IMR-90 (cell line): ENCODE data around the gene SLC2A2. TPM values are rescaled to one million over a fixed set of nuclear protein-coding genes. Genes with fewer than 3 reads are reported as not detected.

Experiments
- ATAC-seq: fragments of 200-7000 bp; cut with Tn5 transposase; 2 replicates; pipeline ENCODE4 v1.9.1; 2020; ENCODE audit warnings: low read depth, mild to moderate bottlenecking, moderate library complexity
- BruUV-seq: library from RNA; stranded (reverse); fragments of 400-500 nt; replicated peaks from 2 replicates; lab custom pipeline; 2021; lab: Mats Ljungman, UMichigan
- CTCF ChIA-PET: fragments of 300-600 bp; formaldehyde crosslinking; extraction: SDS; loops from one replicate; lab custom pipeline; 2021; ENCODE audit warnings: antibody characterized with exemption; lab: Yijun Ruan, JAX
- POLR2A ChIA-PET: fragments of 300-600 bp; sonication (Branson Sonifier 250); formaldehyde crosslinking; loops from one replicate; lab custom pipeline; 2022; ENCODE audit warnings: antibody characterized with exemption; ENCODE audit not compliant: unreplicated experiment; lab: Charles Lee
- DNase-seq: peaks from one replicate; pipeline ENCODE4 v3.0.0; 2013
- H2AFZ ChIP-seq: replicated peaks from 2 replicates; pipeline ENCODE3; 2013; ENCODE audit warnings: low read length, mild to moderate bottlenecking; ENCODE audit not compliant: poor library complexity
- H2AK5ac ChIP-seq: 2 replicates; pipeline ENCODE4 v1.6.1; 2013; ENCODE audit warnings: low read depth, low read length, inconsistent platforms
- H2AK9ac ChIP-seq: replicated peaks from 2 replicates; pipeline ENCODE3; 2013; ENCODE audit warnings: mild to moderate bottlenecking, low read depth, low read length, moderate library complexity; ENCODE audit not compliant: poor library complexity
- H2BK120ac ChIP-seq: 2 replicates; pipeline ENCODE4 v1.6.1; 2013; ENCODE audit warnings: low read depth, low read length, inconsistent platforms
- H2BK15ac ChIP-seq: 3 replicates; pipeline ENCODE4 v1.6.1; 2013; ENCODE audit warnings: low read depth, low read length, inconsistent platforms
- H2BK20ac ChIP-seq: 2 replicates; pipeline ENCODE4 v1.6.1; 2013; ENCODE audit warnings: low read depth, mild to moderate bottlenecking, inconsistent platforms, low read length, moderate library complexity
- H2BK5ac ChIP-seq: 2 replicates; pipeline ENCODE4 v1.6.1; 2013; ENCODE audit warnings: mild to moderate bottlenecking, low read depth, low read length, inconsistent platforms; ENCODE audit not compliant: poor library complexity, severe bottlenecking
- H3K14ac ChIP-seq: replicated peaks from 2 replicates; pipeline ENCODE4 v1.6.1; 2013; ENCODE audit warnings: low read depth, low read length, inconsistent platforms
- H3K18ac ChIP-seq: 2 replicates; pipeline ENCODE4 v1.6.1; 2013; ENCODE audit warnings: low read depth, low read length, control low read depth
- H3K23ac ChIP-seq: 2 replicates; pipeline ENCODE4 v1.6.1; 2013; ENCODE audit warnings: low read depth, low read length, inconsistent platforms
- H3K27ac ChIP-seq: 2 replicates; pipeline ENCODE4 v1.5.1; 2013; ENCODE audit warnings: mild to moderate bottlenecking, control low read depth, low read length; ENCODE audit not compliant: insufficient read depth
- H3K27me3 ChIP-seq: 2 replicates; pipeline ENCODE4 v1.6.1; 2013; ENCODE audit warnings: low read length; ENCODE audit not compliant: control insufficient read depth, insufficient read depth
- H3K36me3 ChIP-seq: 2 replicates; pipeline ENCODE4 v1.6.1; 2013; ENCODE audit warnings: low read length, mixed read lengths; ENCODE audit not compliant: control insufficient read depth, insufficient read depth
- H3K4ac ChIP-seq: 2 replicates; pipeline ENCODE4 v1.6.1; 2013; ENCODE audit warnings: low read depth, low read length, inconsistent platforms
- H3K4me1 ChIP-seq: 2 replicates; pipeline ENCODE4 v1.6.1; 2013; ENCODE audit warnings: low read length, mixed read lengths; ENCODE audit not compliant: control insufficient read depth, insufficient read depth
- H3K4me2 ChIP-seq: 2 replicates; pipeline ENCODE4 v1.6.1; 2013; ENCODE audit warnings: low read depth, mild to moderate bottlenecking, control low read depth, low read length, moderate library complexity
- H3K4me3 ChIP-seq: 2 replicates; pipeline ENCODE4 v1.5.1; 2013; ENCODE audit warnings: low read depth, mild to moderate bottlenecking, control low read depth, low read length, moderate library complexity; ENCODE audit not compliant: insufficient read depth
- H3K56ac ChIP-seq: 2 replicates; pipeline ENCODE4 v1.6.1; 2013; ENCODE audit warnings: low read length, inconsistent platforms; ENCODE audit not compliant: insufficient read depth; ENCODE audit errors: extremely low read depth
- H3K79me1 ChIP-seq, 2 experiments: 2 replicates each; pipeline ENCODE4 v1.6.1; 2013; ENCODE audit warnings: low read length in 2 of 2, inconsistent platforms in 1 of 2, low read depth in 1 of 2
- H3K9ac ChIP-seq: 2 replicates; pipeline ENCODE4 v1.6.1; 2013; ENCODE audit warnings: low read depth, low read length, control low read depth
- H3K9me1 ChIP-seq: 2 replicates; pipeline ENCODE4 v1.6.1; 2013; ENCODE audit warnings: low read length, inconsistent platforms; ENCODE audit not compliant: insufficient read depth
- H3K9me3 ChIP-seq: 2 replicates; pipeline ENCODE4 v1.6.1; 2013; ENCODE audit warnings: low read length; ENCODE audit not compliant: control insufficient read depth, insufficient read depth
- H4K20me1 ChIP-seq: 2 replicates; pipeline ENCODE4 v1.6.1; 2013; ENCODE audit warnings: low read length, inconsistent platforms; ENCODE audit not compliant: insufficient read depth
- H4K5ac ChIP-seq: 2 replicates; pipeline ENCODE4 v1.6.1; 2013; ENCODE audit warnings: mild to moderate bottlenecking, low read depth, low read length, control low read depth
- H4K8ac ChIP-seq, 2 experiments: 2 replicates each; pipeline ENCODE4 v1.6.1; 2013; ENCODE audit warnings: low read depth in 2 of 2, low read length in 2 of 2, control low read depth in 1 of 2, inconsistent platforms in 1 of 2
- H4K91ac ChIP-seq: 2 replicates; pipeline ENCODE4 v1.6.1; 2013; ENCODE audit warnings: low read depth, low read length, inconsistent platforms; ENCODE audit not compliant: insufficient read depth
- MAFK ChIP-seq: IDR thresholded peaks from 2 replicates; pipeline ENCODE4 v1.6.1; 2012; ENCODE audit warnings: low read depth, low read length, improper control_type of control experiment
- MAZ ChIP-seq: IDR thresholded peaks from 2 replicates; pipeline ENCODE4 v1.6.1; 2012; ENCODE audit warnings: low read depth, mild to moderate bottlenecking, low read length, improper control_type of control experiment, moderate library complexity, borderline replicate concordance
- NFE2L2 ChIP-seq: fragments of 150-350 bp; IDR thresholded peaks from 2 replicates; pipeline ENCODE4 v1.6.1; 2016; ENCODE audit warnings: low read depth, mild to moderate bottlenecking, low read length
- POLR2A ChIP-seq: IDR thresholded peaks from 2 replicates; pipeline ENCODE4 v1.6.1; 2012; ENCODE audit warnings: mild to moderate bottlenecking, low read depth, low read length
- WGBS, 2 experiments: methylation state at CpG; one replicate each; pipeline versions ENCODE4 v1.1.5 to v1.1.7; 2013; ENCODE audit warnings: missing lambda C conversion rate in 2 of 2; ENCODE audit not compliant: insufficient read length in 1 of 2; ENCODE audit errors: extremely low coverage in 2 of 2; 5-methylcytosine and 5-hydroxymethylcytosine counted together
- dilution Hi-C: fragments of 300-500 bp; cut with HindIII; formaldehyde crosslinking; loops from one replicate; pipeline ENCODE4 v1.14.3; 2018; ENCODE audit warnings: low sequenced_read_pairs; ENCODE audit not compliant: unreplicated experiment
- in situ Hi-C: fragments of 300-500 bp; cut with MboI; formaldehyde crosslinking; loops from 3 replicates; pipeline ENCODE4 v1.14.3; 2019; ENCODE audit warnings: low sequenced_read_pairs, inconsistent platforms, mixed read lengths
- intact Hi-C: fragments of 100-400 bp; cut with micrococcal nuclease; formaldehyde crosslinking; loops from 2 replicates; pipeline ENCODE4 v1.10.0; 2022
- polyA plus RNA-seq, 3 experiments: library from polyadenylated mRNA; depleted of rRNA; stranded (reverse); fragments of >200 nt; gene quantifications; 2 replicates each; pipeline ENCODE4 v1.2.3, GENCODE V29; 2012; ENCODE audit warnings: low replicate concordance in 1 of 3
- total RNA-seq: library from RNA; depleted of rRNA; stranded (reverse); fragments of >200 nt; gene quantifications from 2 replicates; pipeline ENCODE4 v1.2.3, GENCODE V29; 2012

The SLC2A2 gene
- total and polyA plus RNA-seq, 2 of the 4 experiments (the other 2 are of a cell fraction) = not detected

GRCh38 chr3:171065732-171066131 lies 39.2 kb upstream of the SLC2A2 start:
- WGBS, 2 experiments = 100% methylated on average over 1 of the region's 1 CpG; no CpG with 5 or more reads in 1 of the 2 experiments
- H3K79me1 ChIP-seq = no peaks in the 10 kb centered on the region

More at GRCh38 chr3:171065732-171066131, 39.2 kb upstream of the SLC2A2 start:
- H3K4me1 ChIP-seq = no peaks in the 10 kb centered on the region
- no peak overlapping the region for H2BK20ac ChIP-seq
- H3K27me3 ChIP-seq = no peaks in the 10 kb centered on the region
- H3K27ac ChIP-seq = no peak overlapping the region
- in situ Hi-C loops (no loop called here), dilution Hi-C loops (no loop called here), intact Hi-C loops (no loop called here)
- H3K9me1 ChIP-seq = no peaks in the 10 kb centered on the region
- no peak overlapping the region for H2AK5ac ChIP-seq
- ChIA-PET CTCF (no interaction called here), POLR2A (no interaction called here)
- no peak overlapping the region for H4K5ac ChIP-seq
- BruUV-seq = no TSS peak
- no peak overlapping the region for H2BK120ac ChIP-seq
- H4K20me1 ChIP-seq = no peaks in the 10 kb centered on the region
- no peak overlapping the region for H4K8ac ChIP-seq
- H4K91ac ChIP-seq = no peak overlapping the region
- H3K56ac ChIP-seq = no peak overlapping the region
- no peak overlapping the region for H3K4me3 ChIP-seq
- no peak overlapping the region for H2AK9ac ChIP-seq
- H3K4ac ChIP-seq = no peak overlapping the region
- no peak overlapping the region for H2AFZ ChIP-seq
- peaks cover 2% of the 10 kb centered on the region; the same call in 1 of the 2 replicates for H3K36me3 ChIP-seq
- DNase-seq (no peak), ATAC-seq (no peak)
- no peak overlapping the region for H3K4me2 ChIP-seq
- no peak overlapping the region for H2BK5ac ChIP-seq
- TF ChIP-seq NFE2L2 (no peak), POLR2A (no peak), MAFK (peak; percentile 79), MAZ (no peak)
- H3K14ac ChIP-seq = no peak overlapping the region
- H3K23ac ChIP-seq = no peak overlapping the region
- H2BK15ac ChIP-seq = no peak overlapping the region
- no peak overlapping the region for H3K9ac ChIP-seq
- H3K18ac ChIP-seq = no peak overlapping the region
- H3K9me3 ChIP-seq = no peaks in the 10 kb centered on the region
